ENCODE measurements around the gene SCN4A.
"Not testable (repeated sequence)": the region's sequence is repeated elsewhere in the genome, so short reads cannot be mapped to it uniquely, and the experiment has no call there.

SCN4A gene

GRCh38 chr17:63928966-63929695 is 43.6 kb downstream of the SCN4A start:
- no peak overlapping the region for H3K4me3 ChIP-seq (ENCODE audit: control insufficient read depth, low read depth, low read length)
- TF ChIP-seq CTCF (conservative IDR thresholded peaks at IDR 0.05; ENCODE audit: control insufficient read depth, insufficient read depth, low read depth, low read length) = no peak
- no peak for DNase-seq (ENCODE audit: low read depth)

DNA sequence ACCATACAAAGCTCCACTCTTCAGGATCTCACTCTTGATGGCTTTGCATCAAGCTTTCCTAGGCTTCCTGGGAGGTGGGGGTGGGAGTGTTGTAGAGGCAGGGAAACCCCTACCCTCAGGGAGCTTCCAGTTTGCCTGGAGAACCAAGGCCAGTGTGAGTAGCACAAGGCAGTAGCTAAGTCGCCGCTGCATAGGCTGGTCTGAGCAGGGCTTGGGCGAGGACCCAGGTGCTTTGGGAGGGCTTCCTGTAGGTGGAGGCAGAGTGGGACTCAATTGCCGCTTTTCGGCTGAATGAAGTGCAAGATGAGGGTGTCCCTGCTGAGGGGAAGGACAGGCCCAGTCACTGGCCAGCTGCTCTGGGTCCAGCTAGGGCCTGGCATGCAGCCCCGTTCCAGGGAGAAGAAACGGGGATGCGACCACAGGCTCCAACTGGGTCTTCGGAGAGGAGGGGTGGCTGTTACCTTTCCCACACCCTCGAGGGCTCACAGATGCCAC is 44.5 kb downstream of the SCN4A start:
- no peak for DNase-seq (ENCODE audit: low read depth)
- no peak overlapping the region for H3K4me3 ChIP-seq (ENCODE audit: control insufficient read depth, low read depth, low read length)
- TF ChIP-seq CTCF (conservative IDR thresholded peaks at IDR 0.05; ENCODE audit: control insufficient read depth, insufficient read depth, low read depth, low read length) = no peak

- DNase-seq (ENCODE audit: low read depth) = no peak
- H3K4me3 ChIP-seq (ENCODE audit: control insufficient read depth, low read depth, low read length) = no peak overlapping the region
Measured at GRCh38 chr17:63927464-63928171, 45.1 kb downstream of the SCN4A start.

GRCh38 chr17:63926164-63926563 is 46.6 kb downstream of the SCN4A start:
- no peak for TF ChIP-seq CTCF (conservative IDR thresholded peaks at IDR 0.05; ENCODE audit: control insufficient read depth, insufficient read depth, low read depth, low read length)
- H3K4me3 ChIP-seq (ENCODE audit: control insufficient read depth, low read depth, low read length) = no peak overlapping the region
- DNase-seq (ENCODE audit: low read depth) = no peak

More at GRCh38 chr17:63927464-63928171, 45.1 kb downstream of the SCN4A start:
- TF ChIP-seq CTCF (conservative IDR thresholded peaks at IDR 0.05; ENCODE audit: control insufficient read depth, insufficient read depth, low read depth, low read length) = no peak

GRCh38 chr17:63925615-63926014 is 47.1 kb downstream of the SCN4A start:
- no peak for DNase-seq (ENCODE audit: low read depth)
- TF ChIP-seq CTCF (conservative IDR thresholded peaks at IDR 0.05; ENCODE audit: control insufficient read depth, insufficient read depth, low read depth, low read length) = no peak
- H3K4me3 ChIP-seq (ENCODE audit: control insufficient read depth, low read depth, low read length) = no peak overlapping the region

DNA sequence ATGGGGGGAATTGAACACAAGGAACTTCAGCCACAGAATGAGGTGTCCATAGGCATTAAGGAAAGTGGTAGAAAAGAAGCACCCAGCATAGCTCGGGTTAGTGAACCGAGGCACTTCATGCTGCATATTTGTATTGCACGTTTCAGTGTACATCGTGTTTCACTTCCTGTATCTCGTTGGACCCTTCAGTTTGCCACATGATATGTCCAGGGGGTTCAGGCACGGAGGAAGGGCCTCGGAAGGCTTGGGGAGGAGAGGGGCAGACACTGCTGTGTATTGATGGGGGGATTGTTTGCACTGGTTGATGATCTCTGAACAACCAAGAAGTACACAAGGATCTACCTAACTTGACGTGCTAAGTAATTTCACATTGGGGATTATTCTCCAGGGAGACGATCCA is 50.3 kb downstream of the SCN4A start:
- DNase-seq (ENCODE audit: low read depth); H3K4me3 ChIP-seq (ENCODE audit: control insufficient read depth, low read depth, low read length): not testable (repeated sequence)

- not testable (repeated sequence) for H3K4me3 ChIP-seq (ENCODE audit: control insufficient read depth, low read depth, low read length); DNase-seq (ENCODE audit: low read depth)
Measured at GRCh38 chr17:63920779-63921178, 51.9 kb downstream of the SCN4A start.

DNA sequence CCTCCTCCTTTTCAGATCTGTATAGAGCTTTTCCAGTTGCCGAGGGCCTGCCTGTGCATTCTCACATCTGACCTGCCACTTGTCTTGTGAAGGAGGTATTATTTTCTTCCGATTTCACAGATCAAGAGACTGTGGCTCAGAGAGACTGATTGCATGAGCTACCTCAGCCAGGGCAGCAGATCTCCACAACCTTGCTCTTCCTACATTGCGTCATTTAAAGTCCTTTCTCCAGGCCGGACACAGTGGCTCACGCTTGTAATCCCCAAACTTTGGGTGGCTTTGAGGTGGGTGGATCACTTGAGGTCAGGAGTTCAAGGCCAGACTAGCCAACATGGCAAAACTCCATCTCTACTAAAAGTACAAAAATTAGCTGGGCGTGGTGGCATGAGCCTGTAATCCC is 52.7 kb downstream of the SCN4A start:
- DNase-seq (ENCODE audit: low read depth); H3K4me3 ChIP-seq (ENCODE audit: control insufficient read depth, low read depth, low read length): not testable (repeated sequence)

Measured in fibroblast of mammary gland (primary cell).